ENCODE measurements around the gene BAZ1B.
"Not testable (repeated sequence)": the region's sequence is repeated elsewhere in the genome, so short reads cannot be mapped to it uniquely, and the experiment has no call there.

Gene BAZ1B

DNA sequence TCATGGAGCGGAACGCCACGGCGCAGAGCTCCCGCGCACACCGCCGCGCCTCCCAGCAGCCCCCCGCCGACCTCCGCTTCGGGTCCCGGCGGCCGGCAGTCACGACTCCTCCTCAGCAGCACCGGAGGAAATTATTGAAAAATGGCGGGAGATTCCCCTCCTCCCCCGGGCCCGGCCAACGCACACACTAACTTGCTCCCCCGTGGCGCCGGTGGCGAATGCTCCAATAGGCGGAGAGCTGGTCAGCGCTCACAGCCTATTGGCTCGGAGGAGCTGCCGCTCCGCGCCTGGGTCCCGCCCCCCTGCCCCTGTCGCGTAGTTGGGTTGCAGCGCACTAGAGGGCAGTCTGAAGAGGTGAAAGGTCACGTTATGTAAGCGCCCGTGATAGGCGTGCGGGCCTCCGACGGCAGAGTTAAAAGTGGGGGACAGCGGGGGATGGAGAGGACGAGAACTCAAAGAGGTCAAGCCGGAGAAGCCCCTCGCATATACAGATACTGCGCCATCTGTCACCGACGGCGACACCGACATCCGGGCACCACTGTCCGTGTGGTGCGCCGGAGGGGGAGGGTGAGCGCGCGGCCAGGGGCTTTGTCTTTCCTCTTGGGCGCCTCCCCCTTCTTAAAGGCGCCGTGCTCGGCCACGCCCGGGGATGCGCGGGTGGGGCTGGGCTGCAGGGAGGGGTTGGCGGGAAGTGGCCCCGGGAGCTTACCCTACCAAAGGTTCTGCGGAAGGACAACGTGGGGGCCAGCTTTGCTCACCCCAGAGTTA lies at the start of gene BAZ1B:
Gene BAZ1B (minus strand): TSS at position 189 of the 768 bp plus-strand sequence. CDS start 360 bp downstream, outside the sequence.
- peak; percentile 96 for DNase-seq (ENCODE audit: low read depth)

- no peak for DNase-seq (ENCODE audit: low read depth)
Measured at GRCh38 chr7:73570977-73571376, 48.9 kb upstream of the BAZ1B start.

- DNase-seq (ENCODE audit: low read depth): no peak
Measured at GRCh38 chr7:73570521-73570920, 48.4 kb upstream of the BAZ1B start.

GRCh38 chr7:73569042-73569608 lies 47.0 kb upstream of the BAZ1B start:
- DNase-seq (ENCODE audit: low read depth): no peak

DNA sequence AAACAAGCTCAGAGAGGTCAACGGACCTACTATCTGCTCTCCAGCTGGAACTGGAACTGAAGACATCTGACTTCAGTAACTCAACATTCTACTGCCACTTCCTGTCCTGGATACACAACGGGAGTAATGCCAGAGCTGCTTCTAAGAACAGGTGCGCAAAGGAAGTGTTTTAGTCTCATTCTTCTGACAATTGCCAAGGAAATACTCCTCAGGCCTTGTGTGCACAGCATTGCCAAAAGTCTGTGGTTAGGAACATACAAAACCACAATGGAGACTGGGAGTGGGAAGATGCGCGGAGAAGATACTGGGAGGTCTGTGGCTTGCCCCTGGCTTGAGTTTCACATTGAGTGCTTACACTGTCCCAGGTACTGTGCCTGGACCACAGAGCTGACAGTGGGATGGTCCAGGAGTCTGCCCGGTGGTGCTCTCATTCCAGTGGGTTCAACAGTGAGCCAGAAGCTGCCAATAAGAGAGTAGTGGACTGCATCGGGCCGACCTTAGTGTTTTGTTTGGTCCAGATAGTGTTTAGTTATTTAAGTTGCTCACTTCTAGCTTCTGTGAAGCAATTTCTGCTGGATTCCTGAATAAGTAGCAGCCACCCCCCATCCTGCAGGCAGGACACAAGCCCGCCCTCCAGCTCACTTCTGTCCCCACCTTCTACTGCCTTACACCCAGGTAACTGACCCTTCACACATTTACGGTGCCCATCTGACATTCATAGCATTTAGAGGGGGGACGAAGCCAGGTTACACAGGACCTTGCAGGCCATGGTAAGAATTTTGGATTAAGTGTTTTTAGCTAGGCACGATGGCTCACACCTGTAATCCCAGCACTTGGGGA lies 46.0 kb upstream of the BAZ1B start:
- no peak for DNase-seq (ENCODE audit: low read depth)

- no peak for DNase-seq (ENCODE audit: low read depth)
Measured at GRCh38 chr7:73567140-73567539, 45.0 kb upstream of the BAZ1B start.

- not testable (repeated sequence) for DNase-seq (ENCODE audit: low read depth)
Measured at GRCh38 chr7:73566431-73566830, 44.3 kb upstream of the BAZ1B start.

- no peak for DNase-seq (ENCODE audit: low read depth)
Measured at GRCh38 chr7:73565675-73566340, 43.7 kb upstream of the BAZ1B start.

- DNase-seq (ENCODE audit: low read depth): no peak
Measured at GRCh38 chr7:73560109-73560835, 38.2 kb upstream of the BAZ1B start.

GRCh38 chr7:73557397-73558257 lies 35.5 kb upstream of the BAZ1B start, which contains the start of gene BCL7B:
Gene BCL7B, minus strand, starts transcription at chr7:73557690. Its CDS starts 112 bp downstream, at chr7:73557578.
- peak; percentile 74 for DNase-seq (ENCODE audit: low read depth)

DNA sequence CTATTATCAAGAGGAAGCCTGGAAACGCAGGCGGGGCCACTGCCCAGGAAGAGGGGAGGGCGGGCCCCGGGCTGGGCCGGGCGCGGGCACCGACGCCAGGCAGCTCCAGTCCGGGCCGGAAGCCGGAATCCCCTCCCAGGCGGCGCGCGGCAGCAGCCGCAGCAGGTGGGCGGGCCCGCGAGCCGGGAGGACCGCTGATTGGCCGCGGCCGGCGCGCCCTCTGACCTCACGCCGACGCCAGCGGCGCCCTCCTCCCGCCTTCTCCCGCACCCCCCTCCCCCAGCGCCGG lies 35.0 kb upstream of the BAZ1B start:
- DNase-seq (ENCODE audit: low read depth): peak; percentile 91

- DNase-seq (ENCODE audit: low read depth): no peak
Measured at GRCh38 chr7:73556208-73557107, 34.4 kb upstream of the BAZ1B start.

DNA sequence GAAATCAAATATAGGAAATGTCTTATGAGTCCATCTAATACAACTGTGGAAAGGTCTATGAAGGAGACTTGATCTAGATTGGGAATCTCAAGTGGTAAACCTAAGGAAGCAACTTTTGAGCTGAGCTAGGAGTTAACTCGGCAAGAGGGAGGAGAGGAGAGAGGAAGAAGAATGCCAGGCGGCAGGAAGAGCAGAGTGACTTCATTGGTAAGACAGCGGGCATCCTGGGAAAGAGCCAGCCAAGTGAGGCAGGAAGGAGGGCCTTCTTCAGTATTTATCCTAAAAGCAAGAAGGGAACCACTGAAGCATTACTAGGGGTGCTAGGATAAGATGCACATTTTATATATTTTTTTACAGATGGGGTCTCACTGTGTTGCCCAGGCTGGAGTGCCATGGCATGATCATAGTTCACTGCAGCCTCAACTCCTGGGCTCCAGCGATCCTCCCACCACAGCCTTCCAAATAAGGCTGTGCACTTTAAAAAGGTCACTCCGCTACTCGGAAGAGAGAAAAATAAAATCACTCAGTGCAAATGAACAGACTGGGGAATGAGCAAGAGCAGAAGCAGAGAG lies 33.4 kb upstream of the BAZ1B start:
- DNase-seq (ENCODE audit: low read depth): no peak

DNA sequence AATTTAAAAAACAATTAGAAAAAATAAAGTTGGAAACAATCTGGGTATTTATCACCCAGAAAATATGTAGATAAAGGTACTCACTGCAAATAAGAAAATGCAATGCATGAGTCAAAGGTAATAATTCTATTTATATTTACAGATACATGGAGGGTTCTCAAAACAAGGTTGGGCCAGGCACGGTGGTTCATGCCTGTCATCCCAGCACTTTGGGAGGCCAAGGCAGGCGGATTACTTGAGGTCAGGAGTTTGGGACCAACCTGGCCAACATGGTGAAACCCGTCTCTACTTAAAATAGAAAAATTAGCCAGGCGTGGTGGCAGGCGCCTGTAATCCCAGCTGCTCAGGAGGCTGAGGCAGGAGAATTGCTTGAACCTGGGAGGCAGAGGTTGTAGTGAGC lies 28.0 kb upstream of the BAZ1B start:
- not testable (repeated sequence) for DNase-seq (ENCODE audit: low read depth)

GRCh38 chr7:73549176-73549575 lies 27.1 kb upstream of the BAZ1B start:
- DNase-seq (ENCODE audit: low read depth): no peak

DNA sequence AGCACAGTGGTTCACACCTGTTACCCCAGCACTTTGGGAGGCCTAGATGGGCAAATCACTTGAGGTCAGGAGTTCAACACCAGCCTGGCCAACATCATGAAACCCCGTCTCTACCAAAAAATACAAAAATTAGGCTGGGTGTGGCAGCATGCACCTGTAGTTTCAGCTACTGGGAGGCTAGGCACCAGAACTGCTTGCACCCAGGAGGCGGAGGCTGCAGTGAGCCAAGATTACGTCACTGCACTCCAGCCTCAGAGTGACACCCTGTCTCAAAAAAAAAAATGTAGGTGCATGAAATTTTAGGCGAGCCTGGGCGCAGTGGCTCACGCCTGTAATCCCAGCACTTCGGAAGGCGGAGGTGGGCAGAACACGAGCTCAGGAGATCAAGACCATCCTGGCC lies 25.7 kb upstream of the BAZ1B start:
- DNase-seq (ENCODE audit: low read depth): no peak

GRCh38 chr7:73544678-73545077 lies 22.6 kb upstream of the BAZ1B start:
- DNase-seq (ENCODE audit: low read depth): no peak

GRCh38 chr7:73541722-73542121 lies 19.6 kb upstream of the BAZ1B start:
- no peak for DNase-seq (ENCODE audit: low read depth)

GRCh38 chr7:73539709-73540108 lies 17.6 kb upstream of the BAZ1B start:
- no peak for DNase-seq (ENCODE audit: low read depth)
